GM18520 (cell line): Measurements from ENCODE around the gene MRPL2.

Experiments used
- ATAC-seq: cut with Tn5 transposase; IDR thresholded peaks from one replicate; pipeline ENCODE4 v1.9.1; 2021; ENCODE audit not compliant: unreplicated experiment

MRPL2 gene

GRCh38 chr6:43059168-43060033, at the start of gene MRPL2, which contains the start of gene KLC4:
MRPL2 (minus strand) TSS chr6:43059434; CDS start chr6:43059381, 53 bp downstream.
KLC4 (plus strand) TSS chr6:43059631; CDS start chr6:43061336, 1,705 bp downstream.
- ATAC-seq, result peak; percentile 95

DNA sequence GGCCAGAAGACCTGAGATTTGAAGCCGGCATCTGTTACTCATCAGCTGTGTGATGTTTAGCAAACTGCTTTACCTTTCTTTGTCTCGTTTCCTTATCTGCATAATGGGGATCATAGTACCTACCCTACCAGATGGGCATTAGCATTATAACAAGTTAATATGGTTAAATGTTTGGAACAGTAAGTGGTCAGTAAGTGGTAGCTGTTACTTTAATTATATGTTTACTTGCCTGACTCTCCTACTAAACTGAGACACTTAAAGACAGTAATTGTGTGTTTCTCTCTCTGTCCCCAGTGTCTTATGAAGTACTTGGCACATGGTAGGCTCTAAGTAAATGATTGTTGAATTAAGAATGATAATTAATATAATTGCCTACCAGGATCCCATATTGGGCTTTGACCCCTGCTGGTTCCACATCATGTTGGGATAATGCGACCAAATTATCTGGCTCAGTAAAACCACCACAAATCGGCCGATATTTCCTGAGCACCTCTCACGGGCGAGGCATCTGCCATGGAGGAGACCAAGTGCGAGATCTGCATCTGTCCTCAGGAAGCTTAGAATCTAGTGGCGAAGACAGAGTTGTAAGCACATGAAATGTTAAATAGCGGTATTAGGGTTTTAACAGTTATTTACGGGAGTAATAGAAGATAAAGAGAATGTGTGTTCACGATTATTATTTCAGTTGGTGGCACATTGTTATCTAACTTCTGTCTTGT, 48.3 kb upstream of the MRPL2 start:
- no peak for ATAC-seq

DNA sequence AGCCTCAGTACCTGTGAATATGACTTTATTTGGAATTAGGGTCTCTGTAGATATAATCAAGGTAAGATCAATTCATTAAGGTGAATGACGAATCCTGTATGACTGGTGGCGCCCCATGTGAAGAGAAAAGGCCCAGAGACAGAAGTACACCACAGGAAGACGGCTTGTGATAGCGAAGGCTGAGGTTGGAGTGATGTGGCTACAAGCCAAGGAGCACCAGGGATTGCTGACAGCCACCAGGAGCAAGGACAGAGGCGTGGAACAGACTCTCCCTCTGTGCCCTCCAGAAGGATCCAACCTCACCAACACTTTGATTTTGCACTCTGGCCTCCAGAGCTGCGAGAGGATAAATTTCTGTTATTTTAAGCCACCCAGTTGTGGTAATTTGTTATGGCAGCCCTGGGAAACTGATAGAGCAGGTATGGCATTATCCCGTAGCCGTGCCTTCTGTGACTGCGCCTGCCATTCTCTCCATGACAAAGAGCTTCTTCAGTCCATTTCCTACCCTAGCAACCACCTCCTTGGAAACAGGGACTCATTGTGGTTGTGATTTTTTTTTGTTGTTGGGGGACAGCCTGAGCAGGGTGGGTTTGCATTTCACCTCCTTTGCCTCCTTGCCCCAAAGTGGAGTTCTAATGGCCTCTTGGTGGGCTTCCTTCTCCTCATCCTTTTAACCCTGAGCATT, 46.4 kb upstream of the MRPL2 start:
- ATAC-seq, result no peak

DNA sequence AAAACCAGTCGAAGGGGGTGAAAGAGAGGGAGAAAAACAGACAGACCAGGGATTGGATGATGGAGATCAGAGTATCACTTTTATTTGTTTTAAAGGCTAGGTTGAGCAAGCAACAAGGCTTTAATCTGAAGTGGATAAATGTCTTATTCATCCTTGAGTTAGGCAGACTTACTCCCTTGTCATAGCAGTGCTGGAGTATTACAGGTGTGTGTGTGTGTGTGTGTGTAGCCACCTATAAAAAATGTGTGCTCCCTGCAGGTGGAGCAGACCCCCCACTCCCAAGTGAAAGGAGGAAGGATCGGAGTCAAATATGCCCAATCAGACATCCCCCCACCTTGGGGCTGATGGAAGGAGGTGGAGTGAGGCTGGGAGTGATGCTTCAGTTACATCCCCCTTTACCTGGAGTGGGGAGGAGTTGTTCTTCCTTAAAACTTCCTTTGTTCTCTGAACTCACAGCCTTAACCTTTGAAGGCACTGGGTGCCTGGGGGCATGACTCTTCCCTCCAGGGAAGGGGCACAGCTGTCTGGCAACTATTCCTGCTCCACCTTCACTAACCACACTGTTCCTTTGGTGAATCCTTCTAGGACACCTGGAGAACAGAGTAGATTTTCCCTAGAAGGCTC, 44.1 kb upstream of the MRPL2 start:
- ATAC-seq, result no peak

DNA sequence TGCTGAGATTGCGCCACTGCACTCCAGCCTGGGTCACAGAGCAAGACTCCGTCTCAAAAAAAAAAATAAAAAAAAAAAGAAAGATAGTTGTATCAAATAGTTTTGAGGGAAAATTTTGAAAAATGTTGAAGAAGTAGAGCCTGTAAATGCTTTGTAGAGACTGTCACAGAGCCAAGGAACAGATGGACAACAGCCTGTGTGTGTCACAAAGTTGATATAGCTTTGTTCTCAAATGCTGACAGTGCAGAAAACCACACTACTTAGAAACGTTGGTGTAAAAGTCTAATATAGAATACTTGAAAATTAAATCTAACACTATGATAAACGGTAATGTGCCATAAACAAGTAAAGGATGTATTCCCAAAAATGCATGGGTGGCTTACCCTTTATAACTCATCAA, 42.3 kb upstream of the MRPL2 start:
- ATAC-seq, result no peak

DNA sequence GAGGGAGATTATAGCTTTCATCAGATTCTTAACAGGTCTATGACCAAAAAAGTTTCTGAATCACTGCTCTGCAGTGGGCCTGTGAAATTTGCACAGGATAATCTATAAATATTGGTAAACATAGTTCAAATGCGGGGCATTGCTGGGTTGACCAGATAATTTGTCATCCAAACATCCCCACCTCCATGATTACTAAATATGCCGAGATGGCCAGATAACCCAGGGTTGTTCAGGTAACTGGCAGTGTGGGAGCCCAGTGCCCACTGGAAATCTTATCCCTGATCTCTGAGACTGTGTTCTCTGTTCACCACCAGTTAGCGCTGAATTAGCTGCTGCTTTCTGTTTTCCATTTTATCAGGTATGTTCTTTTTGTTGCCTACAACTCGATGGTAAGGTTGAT, 38.3 kb upstream of the MRPL2 start:
- no peak for ATAC-seq

- ATAC-seq, result no peak
Observed at GRCh38 chr6:43097098-43097489, 37.9 kb upstream of the MRPL2 start.

- no peak for ATAC-seq
Observed at GRCh38 chr6:43096451-43097097, 37.3 kb upstream of the MRPL2 start.

DNA sequence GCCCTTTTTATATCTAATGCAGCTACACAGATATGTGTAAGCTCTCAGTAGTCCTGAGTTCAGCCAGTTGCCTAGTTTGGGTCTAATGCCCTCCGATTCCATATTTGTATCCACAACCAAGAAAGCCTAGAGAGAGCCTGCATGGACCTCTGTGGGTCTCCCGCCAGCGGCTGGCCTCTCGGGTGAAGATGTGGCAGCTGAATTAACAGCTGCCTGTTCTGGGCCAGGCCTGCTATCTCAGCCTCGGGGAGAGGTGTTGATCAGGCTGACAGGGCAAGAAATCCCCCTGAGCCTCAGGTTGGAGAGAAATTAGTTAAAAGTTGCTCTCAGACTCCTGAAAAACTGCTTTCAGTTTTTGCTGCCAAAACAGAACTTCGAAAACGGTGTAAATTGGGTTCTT, 36.7 kb upstream of the MRPL2 start:
- ATAC-seq, result no peak

GRCh38 chr6:43093436-43094289, 34.4 kb upstream of the MRPL2 start:
- no peak for ATAC-seq

- ATAC-seq, result no peak
Observed at GRCh38 chr6:43092635-43093034, 33.4 kb upstream of the MRPL2 start.

DNA sequence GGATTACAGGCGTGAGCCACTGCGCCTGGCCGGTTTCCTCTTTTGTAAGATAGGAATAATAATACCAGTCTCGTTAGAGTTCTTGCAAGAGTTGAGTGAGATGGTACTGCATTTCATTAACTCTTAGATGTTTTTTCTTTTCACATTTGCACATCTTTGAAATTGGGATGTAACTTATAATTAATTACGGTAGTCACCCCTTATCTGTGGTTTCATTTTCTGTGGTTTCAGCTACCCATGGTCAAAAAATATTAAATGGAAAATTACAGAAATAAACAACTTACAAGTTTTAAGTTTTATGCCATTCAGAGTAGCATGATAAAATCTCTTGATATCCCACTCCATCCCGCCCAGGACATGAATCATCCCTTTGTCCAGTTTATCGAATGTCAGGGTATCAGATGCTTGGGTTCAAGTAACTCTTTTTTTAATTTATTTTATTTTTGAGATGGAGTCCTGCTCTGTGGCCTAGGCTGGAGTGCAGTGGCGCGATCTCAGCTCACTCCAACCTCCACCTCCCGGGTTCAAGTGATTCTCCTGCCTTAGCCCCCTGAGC, 32.3 kb upstream of the MRPL2 start:
- no peak for ATAC-seq

DNA sequence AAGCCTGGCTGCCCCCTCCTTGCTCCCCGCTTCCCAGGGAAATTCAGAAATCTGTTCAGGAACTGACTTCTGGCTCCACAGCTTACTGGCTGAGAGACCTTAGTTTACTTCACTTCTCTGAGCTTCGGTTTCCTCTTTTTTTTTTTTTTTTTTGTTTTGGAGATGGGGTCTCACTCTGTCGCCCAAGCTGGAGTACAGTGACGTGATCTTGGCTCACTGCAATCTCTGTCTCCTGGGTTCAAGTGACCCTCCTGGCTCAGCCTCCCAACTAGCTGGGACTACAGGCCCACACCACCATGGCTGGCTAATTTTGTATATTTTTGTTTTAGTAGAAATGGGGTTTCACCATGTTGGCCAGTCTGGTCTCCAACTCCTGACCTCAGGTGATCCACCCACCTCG, 31.8 kb upstream of the MRPL2 start:
- no peak for ATAC-seq

DNA sequence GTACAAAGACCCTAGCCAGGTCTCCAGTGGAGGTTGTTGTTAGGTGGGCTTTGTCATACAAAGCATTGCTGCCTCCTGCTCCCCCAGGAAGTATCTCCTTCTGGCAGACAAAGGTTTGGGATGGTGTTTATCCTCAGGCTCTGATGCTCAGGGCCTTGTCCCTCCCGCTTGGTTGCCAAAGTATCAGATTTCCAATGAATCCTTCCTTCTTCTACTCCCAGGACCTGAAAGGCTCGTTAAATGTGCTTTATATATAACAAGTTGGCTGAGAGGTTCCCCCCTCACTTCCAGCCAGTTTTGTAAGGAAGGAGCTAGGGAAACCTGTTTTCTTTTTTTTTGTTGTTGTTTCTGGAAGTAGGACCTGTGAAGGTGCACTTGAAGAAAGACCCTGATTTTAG, 31.3 kb upstream of the MRPL2 start:
- ATAC-seq, result no peak

DNA sequence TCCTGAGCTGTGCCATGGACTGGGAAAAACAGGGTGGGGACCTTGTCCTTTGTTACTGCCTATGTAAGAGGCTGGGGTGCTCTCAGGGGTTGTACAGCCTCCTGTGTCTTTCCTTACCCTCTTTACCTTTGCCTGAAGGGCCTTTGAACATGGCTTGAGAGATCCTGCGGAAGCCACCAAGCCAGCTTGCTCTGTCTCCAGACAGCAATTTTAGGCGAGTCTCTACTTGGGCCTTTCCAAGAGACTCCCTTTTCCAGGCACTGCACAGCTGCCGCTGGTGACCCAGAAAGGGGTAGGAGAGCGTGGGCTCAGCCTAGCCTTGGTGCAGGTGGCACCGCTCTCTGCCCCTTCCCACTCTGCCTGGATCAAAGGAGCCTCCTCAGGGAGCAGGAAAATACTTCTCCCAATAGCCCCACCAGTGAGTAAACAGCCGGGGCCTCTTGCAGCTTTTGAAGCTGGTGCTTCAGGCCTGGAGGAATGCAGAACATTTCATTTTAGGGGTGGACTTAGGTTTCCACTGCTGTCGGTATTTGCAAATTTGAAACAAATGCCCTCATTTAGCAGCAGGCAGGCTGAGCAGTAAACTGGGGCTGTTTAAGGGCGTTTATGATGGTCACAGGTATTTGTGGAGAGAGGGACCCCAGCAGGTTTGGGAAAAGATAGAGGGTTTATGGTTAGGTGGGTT, 30.8 kb upstream of the MRPL2 start:
- no peak for ATAC-seq

DNA sequence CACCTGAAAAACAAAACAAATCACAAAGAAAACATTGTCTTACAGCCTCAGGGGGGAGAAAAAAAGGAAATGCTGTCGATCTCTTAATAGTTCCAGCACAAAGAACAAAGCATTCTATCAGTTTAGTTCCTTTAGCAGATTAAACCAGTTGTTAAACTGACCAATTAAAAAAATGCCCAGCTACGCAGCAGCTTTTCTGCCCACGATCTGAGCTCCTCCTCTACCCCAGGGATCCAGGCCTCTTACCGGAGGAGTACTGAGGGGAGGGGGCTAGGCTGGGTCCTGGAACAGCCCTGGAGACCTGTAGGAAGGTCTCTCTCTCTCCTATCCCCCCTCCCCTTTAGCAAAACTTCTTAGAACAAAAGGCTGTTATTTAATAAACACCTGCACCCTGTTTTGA, 30.2 kb upstream of the MRPL2 start:
- ATAC-seq, result no peak

DNA sequence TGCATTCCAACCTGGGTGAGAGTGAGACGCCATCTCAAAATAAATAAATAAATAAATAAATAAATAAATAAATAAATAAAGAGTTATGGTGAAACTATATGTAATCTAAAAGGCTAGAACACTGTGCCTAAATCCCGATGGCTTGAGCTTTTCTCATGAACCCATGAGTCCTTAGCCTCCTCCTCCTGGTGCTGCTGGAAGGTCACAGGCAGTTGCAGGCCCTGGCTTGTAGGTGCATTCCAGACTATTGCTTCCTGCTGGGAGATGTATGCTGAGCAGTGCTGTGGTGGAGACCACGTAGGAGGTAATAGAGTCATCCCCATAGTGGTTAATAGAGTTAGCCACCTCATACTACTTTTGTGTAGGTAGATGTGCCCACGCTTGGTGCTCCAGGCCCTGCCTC, 29.4 kb upstream of the MRPL2 start:
- no peak for ATAC-seq

- no peak for ATAC-seq
Observed at GRCh38 chr6:43086022-43086658, 26.9 kb upstream of the MRPL2 start.
